Osteocyte (in vitro differentiated cells): ENCODE results near the gene CHTF8. TPM values are rescaled to one million over a fixed set of nuclear protein-coding genes. Genes with fewer than 3 reads are reported as not detected.
A peak's percentile ranks its signal among the peaks of the same experiment; 100 is the strongest.

ENCODE experiments used
- DNase-seq: peaks from one replicate; pipeline ENCODE4 v3.0.0; 2021; ENCODE audit warnings: mixed read lengths; ENCODE audit not compliant: unreplicated experiment; ENCODE audit errors: extremely low spot score
- H3K27ac Mint-ChIP-seq: one replicate; pipeline ENCODE4 v1.8.0; 2021; ENCODE audit warnings: mild to moderate bottlenecking, mixed read lengths; ENCODE audit not compliant: unreplicated experiment
- H3K27me3 Mint-ChIP-seq: one replicate; pipeline ENCODE4 v1.8.0; 2021; ENCODE audit warnings: mixed read lengths; ENCODE audit not compliant: unreplicated experiment
- H3K36me3 Mint-ChIP-seq: one replicate; pipeline ENCODE4 v1.8.0; 2021; ENCODE audit warnings: mixed read lengths; ENCODE audit not compliant: unreplicated experiment
- H3K4me1 Mint-ChIP-seq: one replicate; pipeline ENCODE4 v1.8.0; 2021; ENCODE audit warnings: mixed read lengths; ENCODE audit not compliant: unreplicated experiment
- H3K4me3 Mint-ChIP-seq: one replicate; pipeline ENCODE4 v1.8.0; 2021; ENCODE audit warnings: mild to moderate bottlenecking, moderate library complexity, mixed read lengths; ENCODE audit not compliant: unreplicated experiment
- H3K9me3 Mint-ChIP-seq: one replicate; pipeline ENCODE4 v1.8.0; 2021; ENCODE audit warnings: mixed read lengths; ENCODE audit not compliant: unreplicated experiment
- long read RNA-seq: library from polyadenylated mRNA; unstranded; transcript quantifications from one replicate; pipeline ENCODE4 v2.0.0, GENCODE V29; 2021
- total RNA-seq: library from RNA; stranded (reverse); gene quantifications from 2 replicates; pipeline ENCODE4 v1.2.1, GENCODE V29; 2021
- TF ChIP-seq, protein P1 (sequence below): fragments of 200-600 bp; sonication (generic); IDR thresholded peaks from 2 replicates; pipeline ENCODE4 v1.5.0; 2021; ENCODE audit warnings: antibody characterized with exemption, mild to moderate bottlenecking, moderate library complexity

Gene CHTF8, protein sequence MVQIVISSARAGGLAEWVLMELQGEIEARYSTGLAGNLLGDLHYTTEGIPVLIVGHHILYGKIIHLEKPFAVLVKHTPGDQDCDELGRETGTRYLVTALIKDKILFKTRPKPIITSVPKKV
- total RNA-seq, result 88.0 and 91.7 TPM in 2 replicates
- long read RNA-seq, transcript CHTF8-203 (4 exons, 2,903 nt), result major isoform, 24 of 58 reads
- long read RNA-seq, transcript CHTF8-201 (1 exons, 2,561 nt), result minor isoform, 12 of 58 reads
- long read RNA-seq, transcript CHTF8-205 (3 exons, 856 nt), result minor isoform, 11 of 58 reads
- long read RNA-seq, partial matches to known transcripts, result 1 of 58 reads
- long read RNA-seq, other reads (novel, unspliced or antisense), result 5 of 58 reads

DNA sequence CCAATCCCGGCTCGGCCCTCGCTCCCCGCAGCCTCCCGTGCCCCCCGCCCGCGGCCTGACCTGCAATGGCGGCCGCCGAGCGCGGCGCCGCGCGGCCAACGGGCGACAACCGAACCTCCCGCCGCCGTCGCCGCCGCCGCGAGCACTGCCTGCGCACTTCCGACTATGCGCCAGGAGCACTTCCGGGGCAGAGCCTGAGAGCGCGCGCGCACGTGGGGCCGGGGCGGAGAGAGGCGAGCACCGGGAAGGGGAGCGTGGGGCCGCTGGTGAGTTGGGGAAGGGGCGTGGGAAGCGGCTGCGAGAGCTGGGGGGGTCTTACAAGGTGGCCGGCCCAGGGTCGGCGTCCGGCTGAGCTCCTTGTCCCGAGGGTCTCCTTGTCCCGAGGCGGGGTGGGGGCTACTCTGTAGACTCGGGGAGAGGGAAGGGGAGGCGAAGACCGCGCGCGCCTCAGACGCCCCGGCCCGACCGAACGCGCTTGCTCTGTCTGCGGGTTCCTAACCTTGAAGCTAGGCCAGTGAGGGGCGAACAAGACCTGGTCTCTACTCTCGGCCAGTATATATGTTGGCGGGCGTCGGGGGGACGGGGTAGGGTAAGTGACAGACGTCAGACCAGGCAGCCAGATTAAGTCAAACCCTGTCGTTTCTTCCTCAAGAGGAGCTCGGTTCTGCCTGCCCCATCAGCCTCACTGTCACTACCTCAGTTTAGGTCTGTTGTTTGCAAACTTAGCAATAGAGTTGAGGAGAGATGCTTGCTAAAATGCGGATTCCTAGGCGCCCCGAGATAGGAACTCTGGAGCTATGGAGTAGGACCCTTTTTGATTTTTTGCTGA is at the start of gene CHTF8, which contains the start of gene UTP4:
Gene CHTF8 (minus strand): TSS at position 165 of the 829 bp plus-strand sequence. CDS start 11,130 bp downstream, outside the sequence.
Gene UTP4 (plus strand): TSS at position 226 of the 829 bp plus-strand sequence. CDS start 811 bp downstream, outside the sequence.
- no peaks in the 10 kb centered on the region for H3K9me3 Mint-ChIP-seq
- peak within 1 kb of the TSS; percentile 97 for H3K4me3 Mint-ChIP-seq
- peak within 1 kb of the TSS; percentile 94 for H3K27ac Mint-ChIP-seq
- H3K27me3 Mint-ChIP-seq, result no peaks in the 10 kb centered on the region
- DNase-seq, result peak; percentile 93
- TF ChIP-seq, protein P1, sequence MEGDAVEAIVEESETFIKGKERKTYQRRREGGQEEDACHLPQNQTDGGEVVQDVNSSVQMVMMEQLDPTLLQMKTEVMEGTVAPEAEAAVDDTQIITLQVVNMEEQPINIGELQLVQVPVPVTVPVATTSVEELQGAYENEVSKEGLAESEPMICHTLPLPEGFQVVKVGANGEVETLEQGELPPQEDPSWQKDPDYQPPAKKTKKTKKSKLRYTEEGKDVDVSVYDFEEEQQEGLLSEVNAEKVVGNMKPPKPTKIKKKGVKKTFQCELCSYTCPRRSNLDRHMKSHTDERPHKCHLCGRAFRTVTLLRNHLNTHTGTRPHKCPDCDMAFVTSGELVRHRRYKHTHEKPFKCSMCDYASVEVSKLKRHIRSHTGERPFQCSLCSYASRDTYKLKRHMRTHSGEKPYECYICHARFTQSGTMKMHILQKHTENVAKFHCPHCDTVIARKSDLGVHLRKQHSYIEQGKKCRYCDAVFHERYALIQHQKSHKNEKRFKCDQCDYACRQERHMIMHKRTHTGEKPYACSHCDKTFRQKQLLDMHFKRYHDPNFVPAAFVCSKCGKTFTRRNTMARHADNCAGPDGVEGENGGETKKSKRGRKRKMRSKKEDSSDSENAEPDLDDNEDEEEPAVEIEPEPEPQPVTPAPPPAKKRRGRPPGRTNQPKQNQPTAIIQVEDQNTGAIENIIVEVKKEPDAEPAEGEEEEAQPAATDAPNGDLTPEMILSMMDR, result no peak
- H3K36me3 Mint-ChIP-seq, result peaks cover 4% of the 10 kb centered on the region
- peaks cover 43% of the 10 kb centered on the region for H3K4me1 Mint-ChIP-seq

DNA sequence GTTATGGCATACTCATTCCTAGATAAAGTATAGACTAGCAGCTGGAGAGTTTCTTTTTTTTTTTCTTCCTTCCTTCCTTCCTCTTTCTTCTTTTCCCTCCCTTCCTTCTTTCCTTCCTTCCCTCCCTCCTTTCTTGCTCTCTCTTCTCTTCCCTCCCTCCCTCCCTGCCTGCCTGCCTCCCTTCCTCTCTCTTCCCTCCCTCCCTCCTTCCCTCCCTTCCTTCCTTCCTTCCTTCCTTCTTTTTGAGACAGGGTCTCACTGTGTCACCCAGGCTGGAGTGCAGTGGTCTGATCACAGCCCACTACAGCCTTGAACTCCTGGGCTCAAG is 47.6 kb upstream of the CHTF8 start:
- Mint-ChIP-seq H3K36me3 (no peaks in the 10 kb centered on the region), H3K4me1 (peaks cover 24% of the 10 kb centered on the region), H3K4me3 (no peak overlapping the region), H3K27me3 (no peaks in the 10 kb centered on the region), H3K9me3 (no peaks in the 10 kb centered on the region), H3K27ac (peak overlapping the region; percentile 69)
- TF ChIP-seq, protein P1, result no peak
- DNase-seq, result no peak

DNA sequence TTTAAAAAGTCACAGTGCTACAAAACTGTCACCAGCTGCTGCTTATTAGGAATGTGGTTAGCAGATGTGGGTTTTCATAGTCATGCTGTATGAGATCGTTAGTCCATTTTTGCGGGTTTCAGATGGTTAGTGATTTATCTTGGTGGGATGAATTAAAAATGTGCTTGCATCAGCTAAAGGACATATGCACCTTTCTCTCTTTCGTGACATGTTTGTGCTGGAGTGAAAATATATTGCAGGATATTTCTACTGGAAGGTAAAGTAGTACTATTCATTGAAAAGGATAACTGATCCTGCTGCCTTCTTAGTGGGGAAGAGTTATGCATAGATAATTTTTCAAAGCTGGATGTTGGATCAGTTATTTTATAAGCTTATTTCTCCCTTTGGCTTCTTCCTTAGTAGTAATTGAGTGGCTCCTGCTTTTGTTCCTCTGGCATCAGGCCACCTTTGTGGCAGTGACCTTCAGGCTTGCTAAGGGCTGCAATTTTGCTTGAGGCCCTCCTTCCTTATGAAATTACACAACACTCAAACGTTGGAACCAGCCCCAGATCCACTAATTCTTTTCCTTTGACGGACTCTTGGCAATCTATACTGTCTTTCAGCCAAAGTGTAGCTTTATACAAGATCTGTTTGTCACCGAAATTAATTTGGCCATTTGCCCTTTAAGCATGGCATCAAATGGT is 47.1 kb upstream of the CHTF8 start:
- Mint-ChIP-seq H3K9me3 (no peaks in the 10 kb centered on the region), H3K27ac (peak overlapping the region; percentile 69), H3K4me3 (no peak overlapping the region)

DNA sequence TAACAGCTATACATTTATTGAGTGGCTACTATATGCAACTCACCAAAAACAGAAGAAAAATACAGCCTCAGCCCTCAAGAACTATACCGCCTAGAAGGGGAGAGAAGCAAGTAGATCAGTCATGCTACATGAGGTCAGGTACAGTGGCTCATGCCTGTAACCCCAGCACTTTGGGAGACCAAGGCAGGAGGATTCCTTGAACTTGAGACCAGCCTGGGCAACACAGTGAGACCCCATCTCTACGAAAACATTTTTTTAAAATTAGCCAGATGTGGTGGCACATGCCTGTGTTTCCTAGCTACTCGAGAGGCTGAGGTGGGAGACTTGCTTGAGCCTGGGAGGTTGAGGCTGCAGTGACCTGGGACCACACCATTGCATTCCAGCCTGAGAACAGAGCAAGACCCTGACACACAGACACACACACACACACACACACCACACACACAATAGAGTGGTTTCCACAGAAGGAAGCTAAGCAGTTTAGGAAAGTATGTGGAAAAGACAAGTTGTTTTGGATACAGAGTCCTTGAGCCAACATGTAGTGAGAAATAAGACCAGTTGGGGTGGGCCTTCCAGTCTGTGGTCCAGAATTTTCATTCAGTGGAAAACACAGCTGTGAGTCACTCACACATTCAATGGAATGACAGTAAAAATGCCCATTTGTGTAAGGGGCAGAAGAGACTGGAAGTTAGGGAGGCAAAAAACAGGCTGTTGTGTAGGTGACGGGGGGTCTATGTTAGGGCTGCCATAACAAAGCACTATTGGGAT is 43.8 kb upstream of the CHTF8 start:
- no peak for DNase-seq
- H3K4me1 Mint-ChIP-seq, result peaks cover 31% of the 10 kb centered on the region
- peaks cover 4% of the 10 kb centered on the region for H3K36me3 Mint-ChIP-seq
- no peak overlapping the region for H3K4me3 Mint-ChIP-seq
- H3K27me3 Mint-ChIP-seq, result no peaks in the 10 kb centered on the region
- TF ChIP-seq, protein P1, result no peak
- H3K9me3 Mint-ChIP-seq, result no peaks in the 10 kb centered on the region
- H3K27ac Mint-ChIP-seq, result no peak overlapping the region

More for the DNA sequence above, 47.1 kb upstream of the CHTF8 start:
- no peaks in the 10 kb centered on the region for H3K36me3 Mint-ChIP-seq
- DNase-seq, result no peak
- H3K27me3 Mint-ChIP-seq, result no peaks in the 10 kb centered on the region
- TF ChIP-seq, protein P1, result no peak
- H3K4me1 Mint-ChIP-seq, result peaks cover 24% of the 10 kb centered on the region
